K562 (cell line): ENCODE measurements around the gene TUBB1. TPM values are rescaled to one million over a fixed set of nuclear protein-coding genes. Genes with fewer than 3 reads are reported as not detected.

Experiments
- E2F6 ChIP-seq, 2 experiments: IDR thresholded peaks; 2 replicates each; pipeline ENCODE4 v1.6.1; 2011; ENCODE audit warnings: borderline replicate concordance in 1 of 2, control low read depth in 1 of 2, low read depth in 1 of 2, low read length in 1 of 2, mild to moderate bottlenecking in 1 of 2, mixed read lengths in 1 of 2, moderate library complexity in 1 of 2; ENCODE audit not compliant: insufficient read depth in 1 of 2, insufficient read length in 1 of 2, poor library complexity in 1 of 2, severe bottlenecking in 1 of 2; ENCODE audit errors: extremely low read depth in 1 of 2
- E2F8 ChIP-seq: fragments of 450-650 bp; IDR thresholded peaks from 2 replicates; pipeline ENCODE4 v1.7.1; 2018; ENCODE audit warnings: mild to moderate bottlenecking, low read depth; ENCODE audit not compliant: partially characterized antibody
- ELF1 ChIP-seq: fragments of 200-800 bp; sonication (Bioruptor generic); IDR thresholded peaks from 2 replicates; pipeline ENCODE4 v1.6.1; 2016; ENCODE audit warnings: missing genetic modification characterization, missing compliant biosample characterization
- GATA2 ChIP-seq: sonication (generic); formaldehyde crosslinking; IDR thresholded peaks from 2 replicates; pipeline ENCODE4 v1.4.0; 2020; ENCODE audit warnings: mild to moderate bottlenecking, missing genetic modification reagents
- HNRNPL ChIP-seq: fragments of 200-400 bp; formaldehyde crosslinking; IDR thresholded peaks from 2 replicates; pipeline ENCODE4 v1.6.1; 2017; ENCODE audit warnings: low read depth, mild to moderate bottlenecking, low read length
- KDM5B ChIP-seq: fragments of 200-600 bp; sonication (generic); IDR thresholded peaks from 2 replicates; pipeline ENCODE4 v1.6.1; 2012; ENCODE audit warnings: low read depth, mild to moderate bottlenecking, moderate library complexity, low read length, control low read depth, inconsistent platforms; ENCODE audit not compliant: insufficient replicate concordance
- MNT ChIP-seq, 2 experiments: fragments of 450-650 bp; conservative IDR thresholded peaks; 2 replicates each; pipeline ENCODE4 v1.6.1; 2017; ENCODE audit warnings: mild to moderate bottlenecking in 2 of 2, moderate library complexity in 2 of 2
- MTA1 ChIP-seq: fragments of 450-650 bp; IDR thresholded peaks from 2 replicates; pipeline ENCODE4 v1.6.1; 2017; ENCODE audit warnings: borderline replicate concordance
- MYBL2 ChIP-seq, 2 experiments: fragments of 450-650 bp in 1 of 2; sonication (generic) in 1 of 2; formaldehyde crosslinking in 1 of 2; IDR thresholded peaks; 2 replicates each; pipeline versions ENCODE4 v1.6.1 to v1.8.1; 2017 to 2022; ENCODE audit warnings: borderline replicate concordance in 1 of 2, inconsistent platforms in 1 of 2, low read depth in 1 of 2, mild to moderate bottlenecking in 1 of 2, missing genetic modification reagents in 1 of 2, moderate library complexity in 1 of 2
- NCOR1 ChIP-seq: fragments of 450-650 bp; IDR thresholded peaks from 2 replicates; pipeline ENCODE4 v1.6.1; 2016; ENCODE audit warnings: mild to moderate bottlenecking, moderate library complexity
- SAFB ChIP-seq: fragments of 200-400 bp; formaldehyde crosslinking; IDR thresholded peaks from 2 replicates; pipeline ENCODE4 v1.6.1; 2017; ENCODE audit warnings: low read depth, low read length, borderline replicate concordance
- TRIM25 ChIP-seq: fragments of 450-650 bp; IDR thresholded peaks from 2 replicates; pipeline ENCODE4 v1.7.0; 2016; ENCODE audit warnings: borderline replicate concordance
- VEZF1 ChIP-seq: fragments of 200-800 bp; sonication (Bioruptor generic); IDR thresholded peaks from 2 replicates; pipeline ENCODE4 v1.6.1; 2017; ENCODE audit warnings: missing genetic modification characterization, missing compliant biosample characterization
- ZFX ChIP-seq: sonication (generic); formaldehyde crosslinking; IDR thresholded peaks from 2 replicates; pipeline ENCODE4 v1.8.0; 2022; ENCODE audit warnings: mild to moderate bottlenecking, missing genetic modification reagents, moderate library complexity
- ZNF830 ChIP-seq: fragments of 250-450 bp; sonication (Bioruptor Pico); IDR thresholded peaks from 2 replicates; pipeline ENCODE4 v1.5.0; 2021; ENCODE audit warnings: mild to moderate bottlenecking
- polyA plus RNA-seq, 8 experiments: library from polyadenylated mRNA; depleted of rRNA in 4 of 8; stranded (reverse) in 5 of 8; unstranded in 3 of 8; fragments of >200 nt; fragmentation: Nextera tagmentation in 2 of 8; fragmentation: Illumina TruSeq in 1 of 8; extraction: Ambion mirVana in 2 of 8; extraction: Trizol in 1 of 8; gene quantifications; 2 replicates each; pipeline versions ENCODE4 v1.2.1 to v1.2.3, GENCODE V29; 2011 to 2014; ENCODE audit warnings: inconsistent platforms in 1 of 8, missing spikeins in 1 of 8
- total RNA-seq, 7 experiments: library from RNA; depleted of rRNA in 6 of 7; stranded (reverse); fragments of >200 nt in 6 of 7; fragmentation: Illumina TruSeq in 2 of 7; extraction: Trizol in 2 of 7; gene quantifications; 2 replicates each; pipeline versions ENCODE4 v1.2.1 to v1.2.3, GENCODE V29; 2011 to 2021; ENCODE audit warnings: low replicate concordance in 1 of 7

Gene TUBB1
- total and polyA plus RNA-seq, 9 of the 15 experiments (the other 6 are each of a cell fraction or from before 2014, with no cell fraction given) = 1.5 to 3.9 (median 2.4) TPM

GRCh38 chr20:59032023-59032712, 12.9 kb downstream of the TUBB1 start, which contains the start of gene ATP5F1E (continued):
- 0 out of 2 replicates have a peak, but pooled peaks have one; percentile 54 for TF ChIP-seq ELF1 (tag)
- TF ChIP-seq HNRNPL = peak; percentile 18; the same call in 1 of the 2 replicates
- peak; percentile 83 for TF ChIP-seq ZFX (CRISPR knock-in tag)
- peak; percentile 78 to 92 for TF ChIP-seq E2F6 (IDR thresholded peaks at IDR 0.05; ENCODE audit: borderline replicate concordance in 1 of 2, extremely low read depth in 1 of 2, insufficient read depth in 1 of 2, insufficient read length in 1 of 2, low read depth in 1 of 2, low read length in 1 of 2, poor library complexity in 1 of 2, severe bottlenecking in 1 of 2)
- no peak for TF ChIP-seq TRIM25
- peak; percentile 82 for TF ChIP-seq KDM5B
- no peak for TF ChIP-seq NCOR1
- no peak for TF ChIP-seq MYBL2 (IDR thresholded peaks at IDR 0.05; ENCODE audit: low read depth)
- TF ChIP-seq MYBL2 (CRISPR knock-in tag; IDR thresholded peaks at IDR 0.05; ENCODE audit: borderline replicate concordance) = no peak
- peak; percentile 83 for TF ChIP-seq VEZF1 (CRISPR knock-in tag)
- TF ChIP-seq MTA1 = no peak
- TF ChIP-seq MNT (conservative IDR thresholded peaks at IDR 0.05) = peak; percentile 68 to 86
- peak; percentile 98 for TF ChIP-seq ZNF830 (CRISPR knock-in tag)
- peak; percentile 20 for TF ChIP-seq E2F8
- peak; percentile 99 for TF ChIP-seq SAFB
- no peak for TF ChIP-seq GATA2 (CRISPR knock-in tag)
